ENCODE results near the gene PDE10A.

DNA sequence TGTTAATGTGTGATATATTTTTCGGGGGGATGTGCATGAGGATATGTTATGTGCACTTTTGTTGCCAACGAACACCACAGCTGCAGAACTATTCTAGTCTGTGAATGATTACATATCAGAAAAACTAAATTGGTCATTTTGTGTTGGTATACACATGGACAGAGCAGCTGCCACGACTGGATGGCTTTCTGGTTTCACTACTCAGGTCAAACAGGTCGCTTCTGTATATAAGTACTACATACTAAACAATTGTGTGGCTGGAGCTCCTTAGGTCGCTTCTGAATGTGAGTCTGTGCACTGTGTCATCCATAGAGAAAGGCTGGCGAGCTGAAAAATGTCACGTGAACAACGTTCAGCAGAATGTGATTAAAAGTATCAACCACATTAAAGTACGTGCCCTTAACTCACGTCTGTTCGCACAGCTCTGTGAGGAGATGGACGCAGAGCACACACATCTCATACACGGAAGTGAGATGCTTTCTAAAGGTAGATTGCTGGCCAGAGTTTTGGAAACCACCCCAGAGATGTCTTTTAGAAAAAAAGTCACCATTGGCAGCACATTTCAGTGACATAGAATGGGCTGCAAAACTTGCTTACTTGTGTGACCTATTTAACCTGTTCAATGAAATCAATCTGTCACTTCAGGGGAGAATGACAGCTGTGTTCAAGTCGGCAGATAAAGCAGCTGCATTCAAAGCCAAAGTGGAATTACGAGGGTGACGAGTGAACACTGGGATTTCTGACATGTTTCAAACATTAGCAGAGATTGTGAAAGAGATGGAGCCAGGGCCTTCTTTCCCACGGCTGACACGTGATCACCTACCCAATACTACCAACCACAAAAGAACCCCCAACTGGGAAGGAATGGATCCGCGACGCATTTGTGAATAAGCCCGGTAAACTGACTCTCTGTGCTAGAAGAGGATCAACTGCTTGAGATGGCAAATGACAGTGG is 176.6 kb downstream of the PDE10A start:
- TF ChIP-seq, protein P1, sequence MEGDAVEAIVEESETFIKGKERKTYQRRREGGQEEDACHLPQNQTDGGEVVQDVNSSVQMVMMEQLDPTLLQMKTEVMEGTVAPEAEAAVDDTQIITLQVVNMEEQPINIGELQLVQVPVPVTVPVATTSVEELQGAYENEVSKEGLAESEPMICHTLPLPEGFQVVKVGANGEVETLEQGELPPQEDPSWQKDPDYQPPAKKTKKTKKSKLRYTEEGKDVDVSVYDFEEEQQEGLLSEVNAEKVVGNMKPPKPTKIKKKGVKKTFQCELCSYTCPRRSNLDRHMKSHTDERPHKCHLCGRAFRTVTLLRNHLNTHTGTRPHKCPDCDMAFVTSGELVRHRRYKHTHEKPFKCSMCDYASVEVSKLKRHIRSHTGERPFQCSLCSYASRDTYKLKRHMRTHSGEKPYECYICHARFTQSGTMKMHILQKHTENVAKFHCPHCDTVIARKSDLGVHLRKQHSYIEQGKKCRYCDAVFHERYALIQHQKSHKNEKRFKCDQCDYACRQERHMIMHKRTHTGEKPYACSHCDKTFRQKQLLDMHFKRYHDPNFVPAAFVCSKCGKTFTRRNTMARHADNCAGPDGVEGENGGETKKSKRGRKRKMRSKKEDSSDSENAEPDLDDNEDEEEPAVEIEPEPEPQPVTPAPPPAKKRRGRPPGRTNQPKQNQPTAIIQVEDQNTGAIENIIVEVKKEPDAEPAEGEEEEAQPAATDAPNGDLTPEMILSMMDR (IDR thresholded peaks at IDR 0.05; ENCODE audit: borderline replicate concordance, extremely low read depth, low read length, poor library complexity, severe bottlenecking) = no peak
- TF ChIP-seq EZH2 (IDR thresholded peaks at IDR 0.05; ENCODE audit: borderline replicate concordance, low read depth, low read length, severe bottlenecking) = no peak

Data from DND-41 (cell line).